ENCODE results near the gene PLAAT2.
"Not testable (repeated sequence)": the region's sequence is repeated elsewhere in the genome, so short reads cannot be mapped to it uniquely, and the experiment has no call there.

PLAAT2 gene

GRCh38 chr11:63564784-63565350, 1.7 kb upstream of the PLAAT2 start:
- Mint-ChIP-seq H3K27me3 (peaks cover 2 to 12% of the 10 kb centered on the region in 2 donors), H3K4me1 (peaks cover 22 to 31% of the 10 kb centered on the region in 2 donors), H3K36me3 (no peaks in the 10 kb centered on the region), H3K27ac (no peak overlapping the region), H3K9me3 (no peaks in the 10 kb centered on the region), H3K4me3 (no peak overlapping the region)
- DNase-seq = no peak
- ATAC-seq (replicated peaks) = no peak

- peak; percentile 21 to 28 for ATAC-seq (replicated peaks)
- peaks cover 5 to 13% of the 10 kb centered on the region in 2 donors for H3K27me3 Mint-ChIP-seq
- no peak overlapping the region for H3K27ac Mint-ChIP-seq
- H3K36me3 Mint-ChIP-seq = no peaks in the 10 kb centered on the region
- no peaks in the 10 kb centered on the region for H3K9me3 Mint-ChIP-seq
- peaks cover 22 to 31% of the 10 kb centered on the region in 2 donors for H3K4me1 Mint-ChIP-seq
- no peak overlapping the region for H3K4me3 Mint-ChIP-seq
- DNase-seq = no peak
Measured at GRCh38 chr11:63564056-63564774, 1.0 kb upstream of the PLAAT2 start.

GRCh38 chr11:63560506-63561180, 2.5 kb downstream of the PLAAT2 start:
- Mint-ChIP-seq H3K4me1 (peaks cover 11 to 17% of the 10 kb centered on the region in 2 donors), H3K27ac (no peak overlapping the region), H3K36me3 (no peaks in the 10 kb centered on the region), H3K4me3 (no peak overlapping the region), H3K27me3 (peaks cover 5 to 13% of the 10 kb centered on the region in 2 donors), H3K9me3 (no peaks in the 10 kb centered on the region)
- DNase-seq = no peak
- ATAC-seq (replicated peaks) = no peak

DNA sequence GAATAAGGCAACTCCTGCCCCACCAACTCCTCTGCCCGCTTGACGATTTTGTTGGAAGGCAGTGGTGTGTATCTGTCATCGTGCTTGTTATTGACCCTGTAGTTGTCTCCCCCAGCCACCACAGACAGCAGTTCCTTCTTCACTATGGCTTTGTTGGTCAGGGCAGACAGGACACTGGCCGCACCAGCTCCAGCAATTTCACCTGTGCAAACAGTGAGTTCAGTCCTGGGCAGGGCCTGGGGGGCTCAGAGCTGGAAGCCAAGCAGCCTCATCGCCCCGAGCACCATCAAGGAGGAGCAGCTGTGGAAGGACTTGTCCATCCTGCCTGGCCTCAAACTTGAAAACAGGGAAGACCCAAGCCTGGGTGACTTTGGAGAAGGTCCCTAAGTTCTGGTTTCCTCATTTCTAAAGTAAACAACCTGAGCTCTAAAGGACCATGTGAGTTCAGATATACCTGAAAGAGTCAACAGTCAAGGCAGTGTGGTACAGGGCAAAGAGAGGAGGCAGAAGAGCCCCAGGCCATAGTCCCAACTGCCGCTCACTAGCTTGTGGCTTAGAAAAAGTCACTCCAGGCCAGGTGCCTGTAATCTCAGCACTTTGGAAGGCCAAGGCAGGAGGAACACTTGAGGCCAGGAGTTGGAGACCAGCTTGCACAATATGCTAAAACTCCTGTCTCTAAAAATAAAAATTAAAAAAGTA, 4.6 kb downstream of the PLAAT2 start:
- Mint-ChIP-seq H3K9me3 (no peaks in the 10 kb centered on the region), H3K27ac (no peak overlapping the region), H3K27me3 (peaks cover 10 to 13% of the 10 kb centered on the region in 2 donors), H3K4me1 (peaks cover 5 to 10% of the 10 kb centered on the region in 2 donors), H3K36me3 (no peaks in the 10 kb centered on the region), H3K4me3 (no peak overlapping the region)
- no peak for ATAC-seq (replicated peaks)
- DNase-seq = no peak

- ATAC-seq (replicated peaks) (no peak), DNase-seq (no peak)
- peaks cover 10 to 13% of the 10 kb centered on the region in 2 donors for H3K27me3 Mint-ChIP-seq
- H3K36me3 Mint-ChIP-seq = no peaks in the 10 kb centered on the region
- H3K4me3 Mint-ChIP-seq = no peak overlapping the region
- H3K9me3 Mint-ChIP-seq = no peaks in the 10 kb centered on the region
- H3K27ac Mint-ChIP-seq = no peak overlapping the region
- H3K4me1 Mint-ChIP-seq = peaks cover 8 to 18% of the 10 kb centered on the region in 2 donors
Measured at GRCh38 chr11:63557570-63557969, 5.6 kb downstream of the PLAAT2 start.

DNA sequence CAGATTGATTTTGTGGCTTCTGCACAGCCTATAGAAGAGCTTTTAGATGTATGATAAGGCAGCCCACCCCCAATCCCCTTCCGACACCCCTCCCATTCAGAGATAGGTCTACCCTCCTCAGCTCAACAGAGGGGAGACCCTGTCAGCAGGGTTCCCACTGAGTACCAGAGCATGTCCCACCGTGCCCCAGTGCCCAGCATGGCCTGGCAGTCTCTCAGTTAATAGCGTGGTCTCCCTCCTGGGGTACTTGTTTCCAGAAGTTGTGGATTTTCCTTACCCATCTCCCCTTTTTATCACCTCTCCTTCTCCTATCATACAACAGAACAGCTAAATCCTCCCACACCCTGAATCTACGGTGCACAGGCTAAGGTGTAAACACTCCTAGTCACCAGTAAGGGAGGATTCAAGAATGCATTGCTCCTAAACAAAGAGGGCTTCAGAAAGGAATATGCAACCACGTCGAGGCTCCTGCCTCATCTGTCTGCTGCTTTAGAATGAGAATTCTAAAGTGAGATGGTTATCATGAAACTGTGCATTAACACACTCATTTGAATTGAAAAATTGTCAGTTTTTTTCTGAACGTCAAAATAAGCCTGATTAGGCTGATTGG, 6.7 kb downstream of the PLAAT2 start:
- Mint-ChIP-seq H3K4me3 (no peak overlapping the region), H3K36me3 (no peaks in the 10 kb centered on the region), H3K9me3 (no peaks in the 10 kb centered on the region), H3K27ac (no peak overlapping the region), H3K4me1 (peaks cover 9 to 28% of the 10 kb centered on the region in 2 donors), H3K27me3 (peaks cover 10 to 13% of the 10 kb centered on the region in 2 donors)
- ATAC-seq (replicated peaks) (no peak), DNase-seq (no peak)

GRCh38 chr11:63554877-63555223, 8.3 kb downstream of the PLAAT2 start:
- Mint-ChIP-seq H3K4me1 (peaks cover 14 to 34% of the 10 kb centered on the region in 2 donors), H3K9me3 (no peaks in the 10 kb centered on the region)

DNA sequence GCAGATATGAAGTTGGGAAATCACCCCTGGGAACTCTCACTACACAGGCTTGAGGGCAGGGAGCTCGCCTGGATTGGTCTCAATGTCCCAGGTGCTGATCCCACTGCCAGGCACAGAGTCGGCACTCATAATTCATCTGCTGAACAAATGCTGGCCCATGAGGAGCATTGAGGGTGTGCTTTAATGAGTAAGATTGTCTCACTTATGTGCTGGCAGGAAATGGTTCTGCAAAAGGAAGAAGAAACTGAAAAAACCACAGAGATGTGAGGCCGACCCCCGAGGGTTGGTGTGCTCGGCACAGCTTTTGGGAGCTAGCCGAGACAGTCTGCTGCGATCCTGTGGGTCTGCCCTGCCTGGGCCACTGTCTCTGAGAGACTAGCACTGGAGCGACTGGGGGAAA, 9.4 kb downstream of the PLAAT2 start:
- ATAC-seq (replicated peaks) (peak; percentile 83 to 89), DNase-seq (no peak)
- Mint-ChIP-seq H3K4me1 (peaks cover 14 to 34% of the 10 kb centered on the region in 2 donors), H3K27ac (no peak overlapping the region), H3K27me3 (peaks cover 0 to 8% of the 10 kb centered on the region in 2 donors), H3K36me3 (no peaks in the 10 kb centered on the region), H3K9me3 (no peaks in the 10 kb centered on the region), H3K4me3 (peak overlapping the region; percentile 60 to 65)

More at GRCh38 chr11:63554877-63555223, 8.3 kb downstream of the PLAAT2 start:
- Mint-ChIP-seq H3K27me3 (peaks cover under 1 to 10% of the 10 kb centered on the region in 2 donors), H3K27ac (no peak overlapping the region), H3K4me3 (no peak overlapping the region), H3K36me3 (no peaks in the 10 kb centered on the region)
- DNase-seq (no peak), ATAC-seq (replicated peaks) (no peak)

GRCh38 chr11:63552921-63553320, 10.3 kb downstream of the PLAAT2 start:
- DNase-seq (no peak), ATAC-seq (replicated peaks) (no peak)
- Mint-ChIP-seq H3K9me3 (no peaks in the 10 kb centered on the region), H3K27ac (no peak overlapping the region), H3K27me3 (peaks cover 0 to 8% of the 10 kb centered on the region in 2 donors), H3K4me3 (peak overlapping the region in 1 of 2 donors; percentile 30), H3K4me1 (peaks cover 14 to 34% of the 10 kb centered on the region in 2 donors), H3K36me3 (no peaks in the 10 kb centered on the region)

DNA sequence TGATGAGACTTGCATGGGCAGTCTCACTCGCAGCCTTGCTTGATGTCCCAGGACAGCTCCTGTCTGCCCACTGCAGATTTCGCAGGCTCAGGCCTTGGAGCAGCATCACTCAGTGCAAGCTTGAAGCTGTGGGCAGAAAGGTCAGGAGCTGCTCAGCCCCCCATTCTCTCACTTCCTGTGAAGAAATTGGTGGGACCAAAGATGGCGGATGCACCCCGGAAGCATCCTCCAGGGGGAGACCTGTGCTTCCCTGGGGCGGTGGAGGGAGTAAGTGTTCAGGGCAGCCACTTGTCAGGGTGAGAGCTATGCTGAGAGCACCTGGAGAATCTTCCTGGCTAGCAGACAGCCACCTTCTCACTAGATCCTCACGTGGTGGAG, 11.3 kb downstream of the PLAAT2 start:
- DNase-seq (no peak), ATAC-seq (replicated peaks) (no peak)
- H3K27me3 Mint-ChIP-seq = peaks cover 0 to 8% of the 10 kb centered on the region in 2 donors
- H3K36me3 Mint-ChIP-seq = no peaks in the 10 kb centered on the region
- no peaks in the 10 kb centered on the region for H3K9me3 Mint-ChIP-seq
- H3K4me1 Mint-ChIP-seq = peaks cover 14 to 34% of the 10 kb centered on the region in 2 donors
- no peak overlapping the region for H3K27ac Mint-ChIP-seq
- H3K4me3 Mint-ChIP-seq = no peak overlapping the region

GRCh38 chr11:63551091-63551888, 11.9 kb downstream of the PLAAT2 start:
- no peak for DNase-seq
- Mint-ChIP-seq H3K4me3 (peak overlapping the region; percentile 40 to 55), H3K9me3 (no peaks in the 10 kb centered on the region), H3K27ac (no peak overlapping the region), H3K4me1 (peaks cover 14 to 34% of the 10 kb centered on the region in 2 donors), H3K36me3 (no peaks in the 10 kb centered on the region), H3K27me3 (peaks cover 0 to 8% of the 10 kb centered on the region in 2 donors)
- ATAC-seq (replicated peaks) = no peak

DNA sequence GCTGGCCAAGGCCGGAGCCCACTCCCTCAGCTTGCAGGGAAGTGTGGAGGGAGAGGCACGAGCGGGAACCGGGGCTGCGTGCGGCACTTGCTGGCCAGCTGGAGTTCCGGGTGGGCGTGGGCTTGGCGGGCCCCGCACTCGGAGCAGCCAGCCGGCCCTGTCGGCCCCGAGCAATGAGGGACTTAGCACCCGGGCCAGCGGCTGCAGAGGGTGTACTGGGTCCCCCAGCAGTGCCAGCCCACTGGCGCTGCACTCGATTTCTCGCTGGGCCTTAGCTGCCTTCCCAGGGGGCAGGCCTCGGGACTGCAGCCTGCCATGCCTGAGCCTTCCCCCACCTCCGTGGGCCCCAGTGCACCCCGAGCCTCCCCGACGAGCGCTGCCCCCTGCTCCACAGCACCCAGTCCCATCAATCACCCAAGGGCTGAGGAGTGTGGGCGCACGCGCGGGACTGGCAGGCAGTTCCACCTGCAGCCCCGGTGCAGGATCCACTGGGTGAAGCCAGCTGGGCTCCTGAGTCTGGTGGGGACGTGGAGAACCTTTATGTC, 13.0 kb downstream of the PLAAT2 start:
- H3K4me1 Mint-ChIP-seq = peaks cover 14 to 34% of the 10 kb centered on the region in 2 donors
- H3K36me3 Mint-ChIP-seq; H3K27me3 Mint-ChIP-seq; H3K4me3 Mint-ChIP-seq; ATAC-seq (replicated peaks); H3K9me3 Mint-ChIP-seq; H3K27ac Mint-ChIP-seq; DNase-seq: not testable (repeated sequence)

DNA sequence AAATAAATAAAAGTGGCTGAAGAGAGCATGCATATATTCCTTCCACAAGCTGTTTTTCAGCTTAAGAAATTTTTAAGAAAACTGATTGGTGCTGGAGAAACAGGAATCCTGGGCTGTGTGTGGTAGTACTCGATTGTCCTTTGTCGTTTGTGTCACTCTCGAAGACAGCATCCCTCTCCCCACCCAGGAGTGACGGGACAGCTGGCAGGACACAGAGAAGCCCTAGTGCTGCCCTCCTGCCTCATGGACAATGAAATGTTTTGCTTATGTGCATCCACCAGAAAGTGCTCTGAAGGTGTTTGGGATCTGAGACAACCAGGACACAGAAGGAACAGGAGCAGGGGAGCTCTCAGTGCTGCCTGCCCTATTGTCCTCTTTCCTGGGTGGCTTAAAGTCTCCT, 13.8 kb downstream of the PLAAT2 start:
- no peak for DNase-seq
- peaks cover 0 to 3% of the 10 kb centered on the region in 2 donors for H3K27me3 Mint-ChIP-seq
- no peak overlapping the region for H3K27ac Mint-ChIP-seq
- no peaks in the 10 kb centered on the region for H3K9me3 Mint-ChIP-seq
- no peak overlapping the region for H3K4me3 Mint-ChIP-seq
- no peaks in the 10 kb centered on the region for H3K36me3 Mint-ChIP-seq
- no peak for ATAC-seq (replicated peaks)
- H3K4me1 Mint-ChIP-seq = peaks cover 14 to 41% of the 10 kb centered on the region in 2 donors

Measured in stimulated activated naive B cell treated with anti-CD40 and anti-IgM and Interleukin-4, amounts not matched to agents 10 μg/mL and 1 μg/mL and 100 μg/mL, for 72 hours (primary cell).